ENCODE results near the gene SH3GL1. TPM values are rescaled to one million over a fixed set of nuclear protein-coding genes. Genes with fewer than 3 reads are reported as not detected.
"Not testable (repeated sequence)": the region's sequence is repeated elsewhere in the genome, so short reads cannot be mapped to it uniquely, and the experiment has no call there.

The SH3GL1 gene
- total RNA-seq, 1 donor from 2014 or later, result 24.7 TPM

GRCh38 chr19:4362831-4363545 is 37.4 kb downstream of the SH3GL1 start:
- no peak for DNase-seq

- DNase-seq, result no peak
Observed at GRCh38 chr19:4362101-4362828, 38.1 kb downstream of the SH3GL1 start.

DNA sequence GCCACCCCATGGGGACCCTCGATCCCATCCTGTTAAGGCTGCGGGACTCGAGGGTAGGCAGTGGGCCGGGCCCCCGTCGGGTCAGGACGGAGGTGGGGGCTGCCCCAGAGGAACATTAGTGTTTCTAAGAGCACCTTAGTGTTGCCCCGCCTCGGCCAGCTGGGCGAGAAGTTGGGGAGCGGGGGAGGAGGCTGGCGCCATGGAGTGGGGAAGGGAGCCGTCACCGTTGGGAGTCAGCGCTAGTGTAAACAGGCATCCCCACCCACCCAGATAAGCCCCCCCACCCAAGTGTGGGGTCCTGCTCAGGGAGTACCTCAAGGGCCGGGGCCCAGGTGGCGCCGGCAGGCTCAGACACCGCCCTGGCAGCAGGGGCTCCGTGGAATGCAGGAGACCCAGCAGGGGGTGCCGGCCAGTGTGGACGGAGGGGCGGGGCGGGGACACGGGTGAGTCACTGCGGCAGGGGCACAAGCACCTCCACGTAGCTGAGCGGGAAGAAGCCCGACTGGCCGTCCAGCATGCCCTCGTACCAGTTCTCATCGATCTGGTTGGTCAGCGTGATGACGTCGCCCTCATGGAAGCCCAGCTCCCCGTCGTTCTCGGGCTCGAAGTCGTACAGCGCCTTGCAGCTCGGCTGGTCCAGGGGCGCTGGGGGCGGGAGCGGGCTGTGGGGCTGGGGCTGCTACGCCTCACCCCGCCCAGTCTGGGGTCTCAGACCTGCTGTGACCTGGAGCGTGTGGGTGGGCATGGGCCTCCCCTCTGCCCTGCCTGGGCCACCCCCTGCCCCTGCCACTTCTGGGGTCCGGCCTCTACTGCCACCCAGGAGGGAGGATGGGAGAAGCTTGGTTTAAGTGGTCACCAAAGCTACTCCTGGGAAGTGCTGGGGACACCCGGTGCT is 38.9 kb downstream of the SH3GL1 start:
- DNase-seq, result no peak

DNA sequence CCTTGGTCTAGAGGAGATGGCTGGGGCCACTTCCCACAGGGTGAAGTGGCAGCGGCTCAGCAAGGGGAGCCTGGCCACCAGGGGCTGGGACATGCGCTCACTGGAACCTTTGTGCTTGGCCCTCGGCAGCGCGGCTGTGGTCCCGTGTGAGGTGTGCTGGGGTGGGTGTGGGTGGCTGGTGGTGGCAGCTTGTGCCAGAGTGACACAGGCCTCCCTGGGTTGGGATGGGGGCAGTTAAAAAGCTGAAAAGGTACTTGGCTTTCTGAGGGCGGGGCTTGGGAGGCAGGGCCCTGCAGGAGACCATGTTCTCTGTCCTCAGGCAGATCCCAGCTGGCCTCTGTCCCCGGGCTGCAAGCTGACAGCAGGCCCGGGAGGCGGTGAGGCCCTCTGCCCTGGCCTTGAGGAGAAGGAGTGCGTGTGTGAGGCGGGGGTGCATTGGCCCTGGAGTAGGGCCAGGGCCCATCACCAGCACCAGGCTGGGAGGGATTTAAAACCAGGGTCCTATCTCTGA is 39.7 kb downstream of the SH3GL1 start:
- no peak for DNase-seq

DNA sequence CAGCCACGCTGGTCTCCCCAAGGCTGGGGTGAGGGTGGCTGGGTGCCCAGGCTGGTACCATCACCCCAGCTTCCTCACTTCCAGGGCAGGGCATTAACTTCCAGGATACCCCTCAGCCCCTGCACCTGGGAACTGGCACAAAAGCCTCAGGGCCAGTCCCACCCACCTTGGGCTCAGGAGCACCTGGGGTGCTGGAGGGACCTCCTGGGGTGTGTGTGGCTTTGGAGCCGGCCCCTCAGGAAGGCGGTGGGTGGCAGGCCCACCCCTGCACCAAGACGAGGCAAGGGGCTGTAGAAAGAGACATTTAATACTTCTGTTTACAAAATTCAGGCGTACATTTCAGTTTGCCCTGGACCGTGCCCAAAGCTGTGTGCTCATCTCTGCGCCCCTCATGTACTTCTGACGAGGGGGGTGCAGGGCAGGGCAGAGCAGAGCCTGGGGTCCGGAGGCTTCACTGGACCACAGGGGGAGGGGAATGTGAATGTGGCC is 40.2 kb downstream of the SH3GL1 start:
- no peak for DNase-seq

DNA sequence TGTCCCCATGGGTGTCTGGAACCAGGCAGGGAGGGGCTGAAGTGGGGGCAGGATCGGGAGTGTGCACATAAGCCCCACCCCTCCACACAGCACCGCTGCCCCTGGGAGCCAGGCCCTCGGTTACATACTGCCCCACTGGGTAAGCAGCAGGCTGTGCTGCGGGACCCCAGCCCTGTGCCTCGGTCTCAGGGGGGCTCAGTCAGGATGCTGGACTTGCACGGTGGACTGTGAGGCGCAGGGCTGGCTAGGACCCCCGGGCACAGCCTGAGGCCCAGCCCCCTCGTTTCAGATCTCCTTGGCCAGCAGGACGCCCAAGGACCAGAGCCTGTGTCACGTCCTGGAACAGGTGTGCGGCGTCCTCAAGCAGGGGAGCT is 40.7 kb downstream of the SH3GL1 start:
- no peak for DNase-seq

GRCh38 chr19:4358709-4359626 is 41.4 kb downstream of the SH3GL1 start:
- no peak for DNase-seq

DNA sequence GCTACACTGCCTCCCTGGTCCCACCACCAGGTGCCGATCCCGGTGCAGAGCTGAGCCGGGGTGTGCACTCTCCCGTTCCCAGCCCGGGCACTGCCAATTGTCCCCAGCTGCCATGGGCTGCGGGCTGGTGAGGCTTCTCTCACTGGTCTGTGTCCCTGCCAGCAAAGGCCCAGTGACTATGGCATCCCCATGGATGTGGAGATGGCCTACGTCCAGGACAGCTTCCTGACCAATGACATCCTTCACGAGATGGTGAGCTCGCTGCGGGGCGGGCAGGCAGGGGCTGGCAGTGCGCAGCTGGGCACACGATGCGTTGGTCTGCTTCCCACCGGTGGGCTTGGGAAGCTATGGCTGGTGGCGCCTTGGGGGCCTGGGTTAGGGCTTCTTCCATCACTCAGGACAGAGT is 42.4 kb downstream of the SH3GL1 start:
- DNase-seq, result no peak

GRCh38 chr19:4357095-4357797 is 43.1 kb downstream of the SH3GL1 start:
- DNase-seq, result no peak

GRCh38 chr19:4354897-4355296 is 45.5 kb downstream of the SH3GL1 start:
- DNase-seq, result no peak

- DNase-seq, result no peak
Observed at GRCh38 chr19:4354282-4354681, 46.1 kb downstream of the SH3GL1 start.

DNA sequence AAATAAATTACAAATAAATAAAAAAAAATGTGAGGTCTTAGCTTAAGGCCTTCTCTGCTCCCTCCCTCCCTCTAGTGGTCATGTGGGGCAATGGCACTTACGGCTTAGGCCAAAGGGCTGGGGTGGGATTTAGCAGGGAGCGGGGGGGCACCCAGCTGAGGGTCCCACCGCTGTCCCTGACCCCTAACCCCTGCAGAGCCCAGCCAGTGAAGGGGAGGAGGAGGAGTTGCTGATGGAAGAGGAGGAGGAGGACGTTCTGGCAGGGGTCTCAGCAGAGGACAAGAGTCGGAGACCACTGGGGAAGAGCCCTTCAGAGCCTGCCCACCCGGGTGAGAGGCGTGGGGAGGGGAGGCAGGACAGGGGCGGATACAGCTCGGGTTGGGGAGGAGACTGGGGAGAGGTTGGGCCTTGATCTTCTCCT is 47.6 kb downstream of the SH3GL1 start:
- no peak for DNase-seq

GRCh38 chr19:4350726-4351125 is 49.6 kb downstream of the SH3GL1 start:
- DNase-seq, result no peak

DNA sequence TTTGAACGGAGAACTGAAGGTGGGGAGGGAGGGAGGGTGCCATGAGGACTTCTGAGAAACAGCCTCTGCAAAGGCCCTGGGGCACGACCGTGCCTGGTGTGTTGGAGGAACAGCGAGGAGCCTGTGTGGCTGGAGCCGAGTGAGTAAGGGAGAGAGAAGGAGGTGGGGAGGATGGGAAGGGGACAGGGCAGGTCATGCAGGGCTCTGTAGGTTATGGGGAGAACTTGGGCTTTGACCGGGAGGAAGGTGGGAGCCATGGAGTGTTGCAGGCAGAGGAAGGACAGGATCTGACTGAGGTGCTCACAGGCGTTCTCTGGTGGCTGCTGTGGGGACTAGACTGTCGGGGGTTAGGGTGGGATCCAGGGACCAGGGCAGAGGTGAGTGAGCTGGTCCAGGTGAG is 50.2 kb downstream of the SH3GL1 start:
- DNase-seq, result no peak

GRCh38 chr19:4349225-4349624 is 51.1 kb downstream of the SH3GL1 start:
- not testable (repeated sequence) for DNase-seq

- DNase-seq, result no peak
Observed at GRCh38 chr19:4347521-4347920, 52.8 kb downstream of the SH3GL1 start.

GRCh38 chr19:4346020-4346383 is 54.3 kb downstream of the SH3GL1 start:
- DNase-seq, result no peak

DNA sequence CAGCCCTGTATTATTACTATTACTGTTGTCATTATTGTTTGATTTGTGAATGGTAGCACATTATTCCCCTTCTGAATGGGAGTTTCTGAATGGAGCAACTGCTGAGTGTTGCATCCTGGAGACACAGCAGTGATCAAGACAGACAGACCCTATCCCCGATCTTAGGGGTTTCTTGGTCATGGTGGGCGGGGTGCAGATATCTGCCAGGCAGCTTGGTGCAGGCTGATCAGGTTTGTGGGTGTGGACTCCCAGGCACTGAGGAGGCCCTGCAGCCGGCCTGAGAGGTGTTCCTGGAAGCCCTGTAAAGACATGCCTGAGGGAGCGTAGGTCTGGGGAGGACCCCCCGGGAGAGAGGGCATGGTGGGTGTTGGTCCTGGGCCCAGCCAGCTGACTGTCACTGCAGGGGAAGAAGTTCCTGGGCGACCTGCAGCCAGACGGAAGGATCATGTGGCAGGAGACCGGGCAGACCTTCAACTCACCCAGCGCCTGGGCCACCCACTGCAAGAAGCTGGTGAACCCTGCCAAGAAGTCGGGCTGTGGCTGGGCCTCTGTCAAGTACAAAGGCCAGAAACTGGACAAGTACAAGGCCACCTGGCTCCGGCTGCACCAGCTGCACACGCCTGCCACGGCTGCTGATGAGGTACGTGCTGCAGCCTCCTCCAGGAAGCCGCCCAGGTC is 54.9 kb downstream of the SH3GL1 start:
- no peak for DNase-seq

DNA sequence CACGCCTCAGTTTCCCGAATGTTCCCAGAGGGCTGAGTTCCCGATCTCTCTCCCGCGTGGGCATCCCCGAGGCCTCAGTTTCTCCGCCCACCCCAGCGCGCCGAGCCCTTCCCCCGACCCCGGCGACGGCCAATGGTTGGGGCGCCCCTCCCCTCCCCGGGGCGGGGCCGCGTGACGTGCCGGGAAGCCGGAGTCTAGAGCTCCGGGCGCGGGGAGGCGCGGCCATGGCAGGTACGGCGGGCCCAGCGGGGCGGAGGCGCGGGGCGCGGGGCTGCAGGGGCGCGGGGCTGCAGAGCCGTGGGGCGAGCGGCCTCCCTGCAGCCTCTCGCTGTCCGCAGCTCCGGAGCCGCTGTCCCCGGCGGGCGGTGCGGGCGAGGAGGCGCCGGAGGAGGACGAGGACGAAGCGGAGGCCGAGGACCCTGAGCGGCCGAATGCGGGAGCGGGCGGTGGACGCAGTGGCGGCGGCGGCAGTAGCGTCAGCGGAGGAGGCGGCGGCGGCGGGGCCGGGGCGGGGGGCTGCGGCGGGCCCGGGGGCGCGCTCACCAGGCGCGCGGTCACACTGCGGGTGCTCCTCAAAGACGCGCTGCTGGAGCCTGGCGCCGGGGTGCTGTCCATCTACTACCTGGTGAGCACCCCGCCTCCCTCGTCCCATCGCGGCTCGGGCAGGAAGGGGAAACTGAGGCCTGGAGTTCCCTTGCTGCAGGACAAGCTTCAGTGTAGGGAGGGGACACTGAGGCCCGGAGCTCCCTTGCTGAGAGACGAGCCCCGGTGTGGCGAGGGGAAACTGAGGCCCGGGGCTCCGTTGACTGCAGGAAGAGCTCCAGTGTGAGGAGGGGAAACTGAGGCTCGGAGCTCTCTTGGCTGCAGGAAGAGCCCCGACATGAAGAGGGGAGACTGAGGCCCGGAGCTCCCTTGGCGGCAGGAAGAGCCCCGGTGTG is 56.7 kb downstream of the SH3GL1 start, which contains the start of gene MPND:
MPND (plus strand) TSS at position 193 of the 938 bp plus-strand sequence; CDS start at position 225, 32 bp downstream.
- DNase-seq, result peak; percentile 79

All from skin of body (tissue), 2 donors.